ENCODE results near the gene OBSCN. TPM values are rescaled to one million over a fixed set of nuclear protein-coding genes. Genes with fewer than 3 reads are reported as not detected.

The OBSCN gene
- total RNA-seq, 2 experiments from 2014 or later = 80.8 to 82.2 TPM

DNA sequence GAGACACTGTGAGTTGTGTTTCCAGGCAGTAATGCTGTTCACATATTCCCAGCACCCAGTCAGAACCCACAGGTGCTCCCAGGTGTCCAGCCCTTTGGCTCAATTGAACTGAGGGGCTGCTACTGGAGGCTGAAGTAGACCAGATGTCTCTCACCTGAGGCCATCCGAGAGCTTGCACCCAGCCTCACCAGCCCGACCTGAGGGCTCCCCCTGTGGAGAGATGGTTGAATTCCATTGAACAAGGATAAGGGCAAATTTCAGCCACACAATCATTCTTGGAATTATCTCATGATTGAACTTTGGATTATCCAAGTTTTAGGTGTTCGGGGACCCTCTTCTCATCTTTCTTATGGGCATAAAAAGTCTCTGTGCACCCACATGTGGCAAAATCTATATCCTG is 52.1 kb downstream of the OBSCN start:
- TF ChIP-seq CTCF (IDR thresholded peaks at IDR 0.05) = no peak
- intact Hi-C loops (cut with DNase I, micrococcal nuclease) = no loop called here
- H3K4me3 Mint-ChIP-seq = no peak overlapping the region
- no peaks in the 10 kb centered on the region for H3K4me1 Mint-ChIP-seq (ENCODE audit: low read depth)
- H3K27me3 Mint-ChIP-seq = no peaks in the 10 kb centered on the region
- H3K9me3 ChIP-seq (ENCODE audit: control insufficient read depth in 1 of 2, insufficient read depth in 1 of 2, low read length in 2 of 2) = peaks cover 4 to 9% of the 10 kb centered on the region in 2 experiments
- no peaks in the 10 kb centered on the region for H3K27me3 ChIP-seq (ENCODE audit: control insufficient read depth in 1 of 2, insufficient read depth in 2 of 2, low read length in 2 of 2)
- no peaks in the 10 kb centered on the region for H3K4me1 ChIP-seq (ENCODE audit: insufficient read depth, low read length)
- peaks cover 78% of the 10 kb centered on the region for H3K36me3 Mint-ChIP-seq (ENCODE audit: low read depth)
- H3K27ac ChIP-seq (ENCODE audit: low read depth in 1 of 2, low read length in 2 of 2) = no peak overlapping the region
- no peak overlapping the region for H3K4me3 ChIP-seq (ENCODE audit: low read length)
- no peaks in the 10 kb centered on the region for H3K9me3 Mint-ChIP-seq
- ChIA-PET CTCF (no interaction called here), POLR2A (no interaction called here)
- no peak overlapping the region for H3K27ac Mint-ChIP-seq
- H3K36me3 ChIP-seq (ENCODE audit: insufficient read depth, low read length) = peaks cover 3% of the 10 kb centered on the region
- no peak for ATAC-seq (ENCODE audit: poor library complexity)
- DNase-seq = no peak

DNA sequence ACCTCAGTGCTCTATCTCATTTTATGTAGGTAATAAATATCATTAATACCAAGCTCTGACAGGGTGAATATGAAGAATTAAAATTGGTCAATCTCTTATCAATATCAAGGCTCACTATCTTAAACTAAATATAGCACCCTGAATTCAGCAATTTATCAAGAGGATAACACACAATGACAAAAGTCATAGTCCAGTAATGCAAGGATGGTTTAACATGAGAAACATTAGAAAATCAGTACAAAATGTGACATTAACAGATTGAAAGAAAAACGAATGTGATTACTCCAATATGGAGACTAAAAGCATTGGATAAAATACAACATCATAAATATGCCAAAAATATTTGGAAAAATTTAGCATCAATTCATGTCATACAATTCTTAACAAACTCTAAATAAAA is 53.9 kb downstream of the OBSCN start:
- H3K27ac Mint-ChIP-seq = no peak overlapping the region
- ATAC-seq (ENCODE audit: poor library complexity) = no peak
- CTCF ChIA-PET = no interaction called here

DNA sequence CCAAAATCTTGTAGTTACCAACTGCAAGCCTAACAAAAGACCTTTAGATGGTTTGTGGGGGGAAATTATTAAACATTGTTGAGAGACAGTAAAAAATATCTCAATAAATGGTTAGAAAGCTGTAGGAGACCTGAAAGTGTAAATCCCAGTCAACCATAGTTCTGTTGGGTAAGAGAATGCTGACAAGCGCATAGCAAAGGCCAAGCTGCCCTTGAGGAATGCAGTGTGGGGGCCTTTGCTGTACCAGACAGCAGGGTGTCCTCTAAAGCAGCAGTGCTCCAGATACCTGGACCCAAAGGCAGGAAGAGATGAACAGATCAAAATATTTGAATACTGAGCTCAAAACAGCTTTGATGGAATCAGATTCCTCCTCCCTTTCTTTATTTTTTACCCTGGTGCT is 54.6 kb downstream of the OBSCN start:
- TF ChIP-seq CTCF (IDR thresholded peaks at IDR 0.05) = no peak
- Histone ChIP-seq H3K4me3 (ENCODE audit: low read length) (no peak overlapping the region), H3K36me3 (ENCODE audit: insufficient read depth, low read length) (peaks cover 3% of the 10 kb centered on the region), H3K27ac (ENCODE audit: low read depth in 1 of 2, low read length in 2 of 2) (no peak overlapping the region), H3K9me3 (ENCODE audit: control insufficient read depth in 1 of 2, insufficient read depth in 1 of 2, low read length in 2 of 2) (peaks cover 4 to 9% of the 10 kb centered on the region in 2 experiments), H3K27me3 (ENCODE audit: control insufficient read depth in 1 of 2, insufficient read depth in 2 of 2, low read length in 2 of 2) (no peaks in the 10 kb centered on the region), H3K4me1 (ENCODE audit: insufficient read depth, low read length) (no peaks in the 10 kb centered on the region)
- ATAC-seq (ENCODE audit: poor library complexity) = no peak
- no peaks in the 10 kb centered on the region for H3K4me1 Mint-ChIP-seq (ENCODE audit: low read depth)
- ChIA-PET POLR2A (no interaction called here), CTCF (no interaction called here)
- intact Hi-C loops (cut with DNase I, micrococcal nuclease) = no loop called here
- H3K27ac Mint-ChIP-seq = no peak overlapping the region
- no peaks in the 10 kb centered on the region for H3K9me3 Mint-ChIP-seq
- peaks cover 65% of the 10 kb centered on the region for H3K36me3 Mint-ChIP-seq (ENCODE audit: low read depth)
- no peak for DNase-seq
- no peaks in the 10 kb centered on the region for H3K27me3 Mint-ChIP-seq
- H3K4me3 Mint-ChIP-seq = no peak overlapping the region

More for the DNA sequence above, 53.9 kb downstream of the OBSCN start:
- H3K4me1 ChIP-seq (ENCODE audit: insufficient read depth, low read length) = no peaks in the 10 kb centered on the region
- no peak for DNase-seq
- no peaks in the 10 kb centered on the region for H3K27me3 ChIP-seq (ENCODE audit: control insufficient read depth in 1 of 2, insufficient read depth in 2 of 2, low read length in 2 of 2)
- POLR2A ChIA-PET = no interaction called here
- no peak overlapping the region for H3K27ac ChIP-seq (ENCODE audit: low read depth in 1 of 2, low read length in 2 of 2)
- H3K27me3 Mint-ChIP-seq = no peaks in the 10 kb centered on the region
- peaks cover 3% of the 10 kb centered on the region for H3K36me3 ChIP-seq (ENCODE audit: insufficient read depth, low read length)
- H3K4me1 Mint-ChIP-seq (ENCODE audit: low read depth) = no peaks in the 10 kb centered on the region
- peaks cover 4 to 9% of the 10 kb centered on the region in 2 experiments for H3K9me3 ChIP-seq (ENCODE audit: control insufficient read depth in 1 of 2, insufficient read depth in 1 of 2, low read length in 2 of 2)
- peaks cover 73% of the 10 kb centered on the region for H3K36me3 Mint-ChIP-seq (ENCODE audit: low read depth)
- intact Hi-C loops (cut with DNase I, micrococcal nuclease) = no loop called here
- no peak overlapping the region for H3K4me3 ChIP-seq (ENCODE audit: low read length)
- TF ChIP-seq CTCF (IDR thresholded peaks at IDR 0.05) = no peak
- H3K9me3 Mint-ChIP-seq = no peaks in the 10 kb centered on the region
- H3K4me3 Mint-ChIP-seq = no peak overlapping the region
